Skeletal muscle satellite cell (primary cell): Measurements from ENCODE around the gene LETM1.

Experiments used
- H3K27me3 ChIP-seq: 2 replicates; pipeline ENCODE4 v1.7.0; 2013; ENCODE audit warnings: low read length; ENCODE audit not compliant: control insufficient read depth, insufficient read depth
- H3K36me3 ChIP-seq: 2 replicates; pipeline ENCODE4 v1.7.0; 2013; ENCODE audit warnings: mild to moderate bottlenecking, control low read depth, low read length; ENCODE audit not compliant: insufficient read depth
- H3K4me1 ChIP-seq: 2 replicates; pipeline ENCODE4 v1.7.0; 2013; ENCODE audit warnings: low read length; ENCODE audit not compliant: control insufficient read depth, insufficient read depth
- H3K4me2 ChIP-seq: 2 replicates; pipeline ENCODE4 v1.7.0; 2013; ENCODE audit warnings: mild to moderate bottlenecking, low read length
- H3K4me3 ChIP-seq: 2 replicates; pipeline ENCODE4 v1.7.0; 2013; ENCODE audit warnings: low read length
- H3K9ac ChIP-seq: 2 replicates; pipeline ENCODE4 v1.7.0; 2013; ENCODE audit warnings: mild to moderate bottlenecking, low read depth, low read length, moderate library complexity
- H3K9me3 ChIP-seq: replicated peaks from 2 replicates; pipeline ENCODE4 v1.7.0; 2013; ENCODE audit warnings: mild to moderate bottlenecking, control low read depth, low read length

Gene LETM1

GRCh38 chr4:1862055-1862911 lies 6.3 kb upstream of the LETM1 start:
- H3K9ac ChIP-seq: no peak overlapping the region

GRCh38 chr4:1859389-1859753 lies 3.4 kb upstream of the LETM1 start:
- Histone ChIP-seq H3K9ac (no peak overlapping the region), H3K36me3 (no peaks in the 10 kb centered on the region), H3K4me2 (no peak overlapping the region), H3K27me3 (no peaks in the 10 kb centered on the region), H3K4me3 (no peak overlapping the region), H3K9me3 (no peaks in the 10 kb centered on the region), H3K4me1 (peaks cover 25% of the 10 kb centered on the region)

More at GRCh38 chr4:1862055-1862911, 6.3 kb upstream of the LETM1 start:
- Histone ChIP-seq H3K4me2 (no peak overlapping the region), H3K4me3 (no peak overlapping the region), H3K9me3 (no peaks in the 10 kb centered on the region), H3K4me1 (peaks cover 13% of the 10 kb centered on the region), H3K36me3 (no peaks in the 10 kb centered on the region), H3K27me3 (peaks cover 11% of the 10 kb centered on the region)

- no peak overlapping the region for H3K4me3 ChIP-seq
- H3K4me1 ChIP-seq: peaks cover 21% of the 10 kb centered on the region
- H3K36me3 ChIP-seq: peaks cover 7% of the 10 kb centered on the region
- H3K9me3 ChIP-seq: no peaks in the 10 kb centered on the region
- no peaks in the 10 kb centered on the region for H3K27me3 ChIP-seq
- H3K4me2 ChIP-seq: peak overlapping the region; percentile 100
- H3K9ac ChIP-seq: no peak overlapping the region
Observed at GRCh38 chr4:1857931-1858330, 2.0 kb upstream of the LETM1 start.

GRCh38 chr4:1856943-1857699 lies 1.2 kb upstream of the LETM1 start:
- H3K27me3 ChIP-seq: no peaks in the 10 kb centered on the region
- H3K4me2 ChIP-seq: peak overlapping the region; percentile 100
- H3K36me3 ChIP-seq: peaks cover 7% of the 10 kb centered on the region
- H3K9me3 ChIP-seq: no peaks in the 10 kb centered on the region
- peaks cover 21% of the 10 kb centered on the region for H3K4me1 ChIP-seq
- peak overlapping the region; percentile 87 for H3K4me3 ChIP-seq
- H3K9ac ChIP-seq: peak overlapping the region; percentile 95

- H3K27me3 ChIP-seq: no peaks in the 10 kb centered on the region
- H3K4me1 ChIP-seq: peaks cover 25% of the 10 kb centered on the region
- H3K9ac ChIP-seq: peak overlapping the region; percentile 95
- peak overlapping the region; percentile 87 for H3K4me3 ChIP-seq
- H3K9me3 ChIP-seq: no peaks in the 10 kb centered on the region
- peaks cover 7% of the 10 kb centered on the region for H3K36me3 ChIP-seq
- H3K4me2 ChIP-seq: peak overlapping the region; percentile 100
Observed at GRCh38 chr4:1855333-1856070, 454 bp downstream of the LETM1 start.

- H3K4me1 ChIP-seq: peaks cover 25% of the 10 kb centered on the region
- no peaks in the 10 kb centered on the region for H3K9me3 ChIP-seq
- peak overlapping the region; percentile 95 for H3K9ac ChIP-seq
- H3K4me3 ChIP-seq: peak overlapping the region; percentile 87
- H3K36me3 ChIP-seq: peaks cover 7% of the 10 kb centered on the region
- H3K27me3 ChIP-seq: no peaks in the 10 kb centered on the region
- peak overlapping the region; percentile 100 for H3K4me2 ChIP-seq
Observed at GRCh38 chr4:1854752-1855151, 1.2 kb downstream of the LETM1 start.

GRCh38 chr4:1852904-1853623 lies 2.9 kb downstream of the LETM1 start:
- no peaks in the 10 kb centered on the region for H3K27me3 ChIP-seq
- no peak overlapping the region for H3K9ac ChIP-seq
- no peak overlapping the region for H3K4me2 ChIP-seq
- peaks cover 25% of the 10 kb centered on the region for H3K4me1 ChIP-seq
- peaks cover 7% of the 10 kb centered on the region for H3K36me3 ChIP-seq
- H3K4me3 ChIP-seq: no peak overlapping the region
- H3K9me3 ChIP-seq: no peaks in the 10 kb centered on the region

- no peak overlapping the region for H3K4me2 ChIP-seq
- H3K9ac ChIP-seq: no peak overlapping the region
- peaks cover 10% of the 10 kb centered on the region for H3K36me3 ChIP-seq
- no peaks in the 10 kb centered on the region for H3K27me3 ChIP-seq
- peaks cover 15% of the 10 kb centered on the region for H3K4me1 ChIP-seq
- no peaks in the 10 kb centered on the region for H3K9me3 ChIP-seq
- no peak overlapping the region for H3K4me3 ChIP-seq
Observed at GRCh38 chr4:1851575-1852410, 4.2 kb downstream of the LETM1 start.

GRCh38 chr4:1851160-1851559 lies 4.8 kb downstream of the LETM1 start:
- Histone ChIP-seq H3K9ac (no peak overlapping the region), H3K36me3 (peaks cover 12% of the 10 kb centered on the region), H3K4me1 (peaks cover 15% of the 10 kb centered on the region), H3K4me3 (no peak overlapping the region), H3K4me2 (no peak overlapping the region), H3K9me3 (no peaks in the 10 kb centered on the region), H3K27me3 (no peaks in the 10 kb centered on the region)

GRCh38 chr4:1850276-1850675 lies 5.7 kb downstream of the LETM1 start:
- Histone ChIP-seq H3K4me3 (no peak overlapping the region), H3K27me3 (no peaks in the 10 kb centered on the region), H3K36me3 (peaks cover 16% of the 10 kb centered on the region), H3K9me3 (no peaks in the 10 kb centered on the region), H3K4me2 (no peak overlapping the region), H3K4me1 (peaks cover 15% of the 10 kb centered on the region), H3K9ac (no peak overlapping the region)
